ENCODE results near the gene OLFML1. TPM values are rescaled to one million over a fixed set of nuclear protein-coding genes. Genes with fewer than 3 reads are reported as not detected.

The OLFML1 gene
- total RNA-seq, 1 donor from 2014 or later: not detected

- no peak for DNase-seq (ENCODE audit: low read depth, low spot score)
Observed at GRCh38 chr11:7559398-7560283, 74.3 kb downstream of the OLFML1 start.

Other genes starting within 250 kb of the OLFML1 start
- 0.04 and 0.46 TPM in 2 replicates for gene SYT9, start 233.6 kb upstream of the OLFML1 start, total RNA-seq
- gene PPFIBP2, start 28.5 kb downstream of the OLFML1 start, total RNA-seq: 1.6 and 1.7 TPM in 2 replicates
- gene CYB5R2, start 188.0 kb downstream of the OLFML1 start, total RNA-seq: 0.78 and 5.3 TPM in 2 replicates
- not detected in 2 replicates for gene OVCH2, start 221.0 kb downstream of the OLFML1 start, total RNA-seq